ENCODE data around the gene MYO1G.

GRCh38 chr7:44917465-44917864, 61.4 kb downstream of the MYO1G start:
- no peak for TF ChIP-seq GATA3 (IDR thresholded peaks at IDR 0.05; ENCODE audit: low read depth, low read length)
- no peak for TF ChIP-seq GATA2 (IDR thresholded peaks at IDR 0.05; ENCODE audit: low read depth, low read length)

Data from SH-SY5Y (cell line).